ENCODE results near the gene NDFIP1.

The NDFIP1 gene

GRCh38 chr5:142095035-142095434, 13.5 kb upstream of the NDFIP1 start:
- DNase-seq = no peak

DNA sequence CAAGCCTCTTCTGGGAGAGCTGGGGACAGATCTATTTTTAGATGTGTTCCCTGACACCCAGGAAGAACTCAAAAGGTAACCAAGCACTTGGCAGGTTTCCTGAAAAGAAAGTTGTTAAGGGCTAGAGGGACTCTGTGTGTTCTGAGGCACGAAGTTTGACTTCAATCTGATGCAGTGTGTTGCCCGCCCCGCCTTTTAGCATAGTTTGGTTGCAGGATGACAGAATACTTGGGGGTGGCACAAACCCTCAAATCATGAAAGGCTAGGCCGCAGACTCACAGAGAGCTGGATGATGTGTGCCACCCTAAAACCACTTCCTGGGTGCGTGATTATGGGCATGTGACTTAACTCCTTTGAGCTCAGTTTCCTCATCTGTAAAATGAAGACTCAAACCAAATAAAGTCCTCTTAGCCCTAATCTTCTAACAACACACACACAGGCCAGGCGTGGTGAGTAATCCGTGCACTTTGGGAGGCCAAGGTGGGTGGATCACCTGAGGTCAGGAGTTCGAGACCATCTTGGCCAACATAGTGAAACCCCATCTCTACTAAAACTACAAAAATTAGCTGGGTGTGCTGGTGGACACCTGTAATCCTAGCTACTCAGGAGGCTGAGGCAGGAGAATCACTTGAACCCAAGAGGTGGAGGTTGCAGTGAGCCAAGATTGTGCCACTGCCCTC, 12.8 kb upstream of the NDFIP1 start:
- DNase-seq = no peak

- DNase-seq = no peak
These were observed 12.2 kb upstream of the NDFIP1 start for GRCh38 chr5:142096382-142096781.

DNA sequence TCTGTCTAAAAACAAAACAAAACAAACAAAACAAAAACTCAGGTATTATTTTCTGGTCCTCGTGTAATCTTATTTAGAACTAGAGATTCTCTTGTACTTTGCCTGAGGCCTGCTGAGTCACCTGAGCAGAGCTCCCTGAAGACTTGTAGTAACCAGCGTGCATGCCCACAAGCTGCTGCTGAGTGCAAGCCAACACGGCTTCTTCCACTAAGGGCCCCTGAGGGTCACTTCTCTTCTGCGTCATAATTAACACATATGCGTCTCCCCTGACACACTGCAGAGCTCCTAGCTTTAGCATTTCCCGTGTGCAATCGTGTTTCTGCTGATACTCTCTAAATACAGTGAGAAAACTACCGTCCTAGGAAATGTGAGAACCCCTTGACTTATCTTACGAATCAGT, 10.9 kb upstream of the NDFIP1 start:
- DNase-seq = no peak

GRCh38 chr5:142098275-142098674, 10.3 kb upstream of the NDFIP1 start:
- DNase-seq = no peak

GRCh38 chr5:142098931-142099330, 9.6 kb upstream of the NDFIP1 start:
- no peak for DNase-seq

- no peak for DNase-seq
These were observed 8.3 kb upstream of the NDFIP1 start for GRCh38 chr5:142100307-142100706.

GRCh38 chr5:142102980-142103740, 5.4 kb upstream of the NDFIP1 start:
- DNase-seq = no peak

- no peak for DNase-seq
These were observed 4.1 kb upstream of the NDFIP1 start for GRCh38 chr5:142104491-142104890.

GRCh38 chr5:142106061-142106460, 2.5 kb upstream of the NDFIP1 start:
- no peak for DNase-seq

DNA sequence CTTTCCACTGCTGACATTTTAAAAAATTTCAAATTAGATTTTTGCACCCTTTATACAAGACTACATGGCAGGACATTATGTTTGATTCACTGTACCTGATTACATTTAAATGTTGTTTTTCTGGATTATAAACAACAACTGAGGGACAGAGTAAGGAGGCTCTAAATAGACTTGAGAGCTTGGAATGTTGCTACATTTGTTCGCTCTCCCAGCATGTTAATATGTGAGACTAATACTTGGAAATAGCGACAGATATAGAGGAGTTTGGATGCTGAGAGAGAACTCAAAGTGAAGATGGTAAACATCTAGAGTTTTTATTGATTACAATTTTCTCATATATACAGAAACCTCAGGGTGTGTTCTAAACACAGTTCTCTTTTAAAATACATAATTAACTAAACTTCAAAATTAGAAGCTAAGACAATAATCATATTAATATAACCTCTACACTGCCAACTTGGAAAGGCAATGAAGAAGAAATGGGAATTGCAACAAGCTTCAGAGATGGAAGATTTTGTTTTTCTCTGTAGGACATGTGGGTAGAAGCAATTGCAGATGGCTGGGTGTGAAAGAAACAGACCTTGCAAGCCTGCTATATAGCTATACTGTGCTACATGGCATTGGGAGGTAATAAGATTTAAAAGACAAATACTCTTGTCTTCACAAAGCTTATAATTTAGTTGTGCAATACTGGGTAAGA, 1.4 kb upstream of the NDFIP1 start:
- no peak for DNase-seq

GRCh38 chr5:142107736-142108431, 695 bp upstream of the NDFIP1 start:
- no peak for DNase-seq

DNA sequence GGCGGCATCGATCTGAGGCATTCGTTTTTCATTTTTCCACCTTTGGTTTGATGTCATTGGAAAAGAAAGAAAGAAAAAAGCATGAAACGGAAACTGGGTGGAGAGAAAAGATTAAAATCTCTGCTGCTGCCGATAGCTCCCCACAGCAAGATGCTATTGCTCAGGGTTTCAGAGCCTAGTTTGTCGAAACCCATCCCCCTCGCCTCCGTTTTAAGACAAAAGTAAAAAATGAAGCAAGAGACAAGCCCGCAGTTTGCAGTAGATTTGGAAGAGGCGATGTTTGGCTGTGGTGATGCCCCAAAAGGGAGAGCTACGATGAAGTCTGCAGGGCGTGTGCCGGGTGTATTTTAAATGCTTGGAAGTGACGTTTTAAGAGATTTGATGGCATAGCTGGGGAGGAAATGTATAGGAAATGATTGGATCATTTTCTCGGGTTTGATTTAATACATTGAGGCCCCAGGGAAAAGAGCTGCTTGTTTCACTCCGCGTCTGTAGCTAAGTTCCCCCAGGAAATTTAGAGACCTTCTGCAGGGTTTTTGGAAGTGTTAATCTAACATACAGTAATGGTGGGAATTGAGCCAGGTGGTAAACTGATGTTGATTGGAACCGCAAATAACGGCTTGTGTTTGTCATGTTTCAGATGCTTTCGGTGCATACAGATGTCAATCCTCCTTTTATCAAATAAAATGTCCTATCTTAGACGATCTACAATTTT, 909 bp downstream of the NDFIP1 start:
- no peak for DNase-seq

GRCh38 chr5:142110046-142110531, 1.5 kb downstream of the NDFIP1 start:
- no peak for DNase-seq

DNA sequence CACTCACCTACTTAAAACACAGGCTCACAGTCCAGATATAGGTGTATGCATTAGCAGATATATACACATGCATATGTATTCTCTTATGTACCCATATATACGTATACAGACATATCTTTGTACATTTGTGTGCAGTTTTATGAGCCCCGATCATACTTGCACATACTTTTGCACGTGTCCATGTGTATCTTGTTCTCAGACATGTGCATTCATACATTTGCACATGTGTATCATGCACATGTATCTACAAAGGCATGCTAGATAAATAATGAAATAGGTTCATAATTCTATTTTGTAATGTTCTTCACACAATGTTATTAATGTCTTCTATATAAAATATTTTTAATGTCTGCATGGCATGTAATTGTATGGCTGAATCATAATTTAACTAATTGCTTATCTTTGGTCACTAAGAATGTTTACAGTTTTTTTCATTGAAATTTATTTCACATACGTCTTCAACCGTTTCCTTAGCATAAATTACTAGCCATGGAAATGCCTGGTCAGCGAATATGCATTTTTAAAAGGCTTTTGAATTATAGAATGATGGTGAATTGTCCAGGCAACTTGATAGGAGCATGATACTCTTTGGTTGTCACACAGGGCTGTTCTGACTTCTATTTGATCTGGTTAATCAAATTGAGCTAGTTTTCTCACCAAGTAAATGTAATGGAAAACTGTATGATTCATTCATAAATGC, 2.6 kb downstream of the NDFIP1 start:
- no peak for DNase-seq

DNA sequence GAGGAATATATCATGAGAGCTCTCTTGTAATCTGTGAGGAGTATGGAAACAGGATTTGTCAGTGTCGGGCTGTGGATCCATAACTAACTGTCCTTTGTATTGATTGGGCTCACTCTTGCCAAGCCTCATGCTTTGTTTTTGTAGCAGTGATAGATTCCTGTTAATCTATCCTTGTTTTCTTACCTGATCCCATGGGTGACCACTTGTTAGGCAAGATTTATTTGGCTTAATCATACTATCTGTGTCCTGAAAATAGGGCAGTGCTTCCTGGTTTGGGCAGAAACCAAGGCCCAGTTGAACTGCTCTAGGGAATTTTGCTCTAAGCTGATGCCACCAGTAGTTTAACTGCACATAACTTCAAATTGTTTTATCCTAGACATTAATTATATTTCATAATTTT, 6.1 kb downstream of the NDFIP1 start:
- no peak for DNase-seq

DNA sequence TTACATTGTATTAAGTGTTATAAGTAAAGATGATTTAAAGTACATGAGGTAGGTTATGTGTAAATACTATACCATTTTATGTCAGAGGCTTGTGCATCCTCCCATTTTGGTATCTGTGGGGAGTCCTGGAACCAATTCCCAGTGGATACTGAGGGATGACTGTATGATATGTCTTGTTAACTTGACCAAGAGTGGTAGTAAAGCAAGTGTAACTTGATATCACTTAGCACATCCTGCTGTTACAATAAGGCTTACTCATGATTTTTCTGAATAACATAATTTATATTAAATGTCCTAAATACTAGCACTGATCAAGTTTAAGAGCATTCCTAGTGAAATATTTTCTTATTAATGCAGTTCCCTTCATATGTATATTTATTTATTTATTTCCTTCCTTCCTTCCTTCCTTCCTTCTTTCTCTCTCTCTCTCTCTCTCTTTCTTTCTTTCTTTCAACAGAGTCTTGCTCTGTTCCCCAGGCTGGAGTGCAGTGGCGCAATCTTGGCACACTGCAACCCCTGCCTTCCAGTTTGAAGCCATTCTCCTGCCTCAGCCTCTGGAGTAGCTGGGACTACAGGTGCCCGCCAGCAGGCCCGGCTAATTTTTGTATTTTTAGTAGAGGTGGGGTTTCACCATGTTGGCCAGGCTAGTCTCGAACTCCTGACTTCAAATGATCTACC, 7.5 kb downstream of the NDFIP1 start:
- DNase-seq = no peak

DNA sequence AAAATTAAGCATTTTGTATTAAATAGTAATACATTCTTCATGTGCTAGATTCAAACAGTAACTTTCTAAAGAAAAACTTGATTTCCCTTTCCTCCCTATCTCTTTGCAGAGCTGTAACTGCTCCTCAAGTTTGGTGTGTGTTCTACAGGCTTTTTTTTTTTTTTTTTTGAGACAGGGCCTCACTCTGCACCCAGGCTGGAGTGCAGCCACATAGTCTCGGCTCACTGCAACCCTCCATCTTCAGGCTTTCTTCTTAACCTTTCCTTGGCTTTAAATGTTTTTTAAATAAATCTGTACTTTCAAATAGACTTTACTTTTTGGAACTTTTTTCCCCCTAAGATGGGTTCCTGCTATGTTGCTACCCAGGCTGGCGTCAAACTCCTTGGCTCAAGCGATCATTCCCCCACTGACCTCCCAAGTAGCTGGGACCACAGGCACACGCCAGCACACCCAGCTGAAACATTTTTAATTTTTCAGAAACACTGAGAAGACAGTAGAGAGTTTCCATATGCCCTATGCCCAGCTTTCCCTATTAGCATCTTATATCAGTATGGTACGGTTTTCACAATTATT, 9.1 kb downstream of the NDFIP1 start:
- no peak for DNase-seq

GRCh38 chr5:142118155-142118686, 9.6 kb downstream of the NDFIP1 start:
- DNase-seq = no peak

DNA sequence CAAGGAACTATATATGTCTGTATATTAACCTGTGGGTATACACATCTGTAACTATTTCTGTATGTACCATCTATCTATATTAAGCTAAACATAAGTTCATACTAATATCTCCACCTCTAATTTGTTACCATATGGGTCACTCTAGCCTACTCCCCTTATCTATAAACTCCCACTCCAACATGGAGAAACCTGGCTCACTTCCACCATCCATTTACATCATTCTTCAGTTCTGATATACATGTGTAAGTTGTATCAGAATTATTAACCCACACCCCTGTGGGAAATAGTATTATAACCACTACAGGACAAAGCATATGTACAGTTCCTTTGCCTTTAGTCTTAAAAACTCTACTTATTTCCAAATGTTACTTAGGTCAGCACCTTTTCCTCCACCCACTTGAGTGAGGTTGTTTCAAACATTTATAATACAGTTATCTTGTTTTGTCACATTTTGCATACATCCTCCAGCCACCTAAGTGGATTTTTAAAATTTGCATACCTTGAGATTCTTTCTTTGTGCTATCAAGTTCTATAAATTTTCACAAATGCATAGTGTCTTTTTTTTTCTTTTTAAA, 10.6 kb downstream of the NDFIP1 start:
- no peak for DNase-seq

All from NCI-H1092 treated with DMSO at 0.1 percent for 48 hours (cell line).